Mesendoderm (in vitro differentiated cells): Measurements from ENCODE around the gene COL19A1.

Source experiments
- DNase-seq: peaks from one replicate; pipeline ENCODE4 v3.0.0; 2013
- H2AK5ac ChIP-seq: 2 replicates; pipeline ENCODE4 v1.6.1; 2013; ENCODE audit warnings: low read length, inconsistent platforms
- H2BK120ac ChIP-seq: 2 replicates; pipeline ENCODE4 v1.6.1; 2013; ENCODE audit warnings: low read depth, mild to moderate bottlenecking, low read length, moderate library complexity, mixed read lengths
- H2BK15ac ChIP-seq: replicated peaks from 2 replicates; pipeline ENCODE4 v1.6.1; 2013; ENCODE audit warnings: low read depth, mild to moderate bottlenecking, moderate library complexity
- H2BK5ac ChIP-seq: 2 replicates; pipeline ENCODE4 v1.6.1; 2013; ENCODE audit warnings: low read length, inconsistent platforms
- H3K18ac ChIP-seq: 2 replicates; pipeline ENCODE4 v1.6.1; 2013; ENCODE audit warnings: mild to moderate bottlenecking, low read length, mixed read lengths
- H3K23ac ChIP-seq: one replicate; pipeline ENCODE4 v1.6.1; 2013; ENCODE audit warnings: low read length
- H3K27ac ChIP-seq: 2 replicates; pipeline ENCODE4 v1.5.1; 2013; ENCODE audit warnings: low read depth, mild to moderate bottlenecking, inconsistent platforms, low read length, moderate library complexity
- H3K27me3 ChIP-seq: 2 replicates; pipeline ENCODE4 v1.6.1; 2013; ENCODE audit warnings: low read length, control low read depth, mild to moderate bottlenecking, inconsistent platforms; ENCODE audit not compliant: insufficient read depth, poor library complexity
- H3K36me3 ChIP-seq: 2 replicates; pipeline ENCODE4 v1.6.1; 2013; ENCODE audit warnings: low read length, inconsistent platforms; ENCODE audit not compliant: control insufficient read depth, insufficient read depth
- H3K4ac ChIP-seq: one replicate; pipeline ENCODE4 v1.6.1; 2013; ENCODE audit warnings: low read depth, mild to moderate bottlenecking, low read length, moderate library complexity
- H3K4me1 ChIP-seq: 2 replicates; pipeline ENCODE4 v1.6.1; 2013; ENCODE audit warnings: low read depth, low read length, inconsistent platforms; ENCODE audit not compliant: control insufficient read depth
- H3K4me2 ChIP-seq: 2 replicates; pipeline ENCODE4 v1.6.1; 2013; ENCODE audit warnings: low read length
- H3K4me3 ChIP-seq: 2 replicates; pipeline ENCODE4 v1.5.1; 2013; ENCODE audit warnings: mild to moderate bottlenecking, low read length
- H3K56ac ChIP-seq: one replicate; pipeline ENCODE4 v1.6.1; 2013; ENCODE audit warnings: low read length
- H3K79me1 ChIP-seq: 2 replicates; pipeline ENCODE4 v1.6.1; 2013; ENCODE audit warnings: low read length, inconsistent platforms
- H3K79me2 ChIP-seq: 2 replicates; pipeline ENCODE4 v1.6.1; 2013; ENCODE audit warnings: mild to moderate bottlenecking, low read length; ENCODE audit not compliant: control insufficient read depth, insufficient read depth
- H3K9ac ChIP-seq: 2 replicates; pipeline ENCODE4 v1.6.1; 2013; ENCODE audit warnings: low read length, inconsistent platforms
- H4K5ac ChIP-seq: one replicate; pipeline ENCODE4 v1.6.1; 2013; ENCODE audit warnings: low read length
- H4K8ac ChIP-seq: one replicate; pipeline ENCODE4 v1.6.1; 2013; ENCODE audit warnings: low read depth, mild to moderate bottlenecking, control low read depth, low read length, moderate library complexity
- WGBS: extraction: QIAGEN DNeasy Blood & Tissue Kit; methylation state at CpG from one replicate; pipeline ENCODE4 v1.1.7; 2013; ENCODE audit warnings: low lambda C conversion rate, missing lambda C conversion rate; ENCODE audit not compliant: insufficient coverage; ENCODE audit errors: extremely low coverage; 5-methylcytosine and 5-hydroxymethylcytosine counted together

COL19A1 gene

DNA sequence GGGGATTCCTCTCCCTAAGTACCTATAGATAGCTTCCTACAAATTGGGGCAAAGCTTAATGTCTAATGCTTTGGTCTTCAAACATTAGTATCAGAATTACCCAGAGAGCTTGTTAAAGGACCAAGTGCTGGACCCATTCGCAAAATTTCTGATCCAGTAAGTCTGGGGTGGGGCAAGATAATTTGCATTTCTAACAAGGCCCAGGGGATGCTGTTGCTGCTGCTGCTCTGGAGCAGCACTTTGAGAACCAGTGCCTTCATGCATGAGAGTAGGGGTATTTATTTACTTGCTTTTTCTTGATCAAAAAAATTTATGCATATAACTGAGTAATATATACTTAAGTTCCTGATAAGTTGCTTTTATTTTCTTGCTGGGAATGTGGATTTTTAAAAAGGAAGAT is 24.5 kb upstream of the COL19A1 start:
- H3K36me3 ChIP-seq: no peaks in the 10 kb centered on the region
- WGBS: no CpG with 5 or more reads among the region's 1 CpG

DNA sequence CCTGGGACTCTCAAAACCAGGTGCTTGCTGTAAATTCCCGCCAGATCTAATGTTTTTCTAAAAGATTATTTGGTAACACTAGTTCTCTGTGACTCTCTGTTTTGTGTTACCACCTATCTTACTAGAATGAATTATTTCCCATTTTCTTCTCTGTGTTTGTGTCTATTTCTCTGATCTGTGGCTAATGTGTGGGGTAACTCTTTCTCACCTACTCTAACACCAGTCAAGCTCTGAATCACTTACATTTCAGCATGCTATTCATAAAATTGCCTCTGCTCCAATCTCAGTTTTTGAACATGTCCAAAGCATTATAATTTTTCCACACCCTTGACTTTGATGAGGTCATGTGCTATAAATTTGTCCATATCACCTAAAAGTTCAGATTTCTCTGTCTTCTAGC is 23.2 kb upstream of the COL19A1 start:
- Histone ChIP-seq H3K27me3 (no peaks in the 10 kb centered on the region), H3K9ac (no peak overlapping the region), H3K18ac (no peak overlapping the region), H3K4me3 (no peak overlapping the region), H2BK15ac (no peak overlapping the region), H2BK5ac (no peak overlapping the region), H3K27ac (no peak overlapping the region), H2BK120ac (no peak overlapping the region), H3K4ac (no peak overlapping the region), H3K23ac (no peak overlapping the region), H3K36me3 (no peaks in the 10 kb centered on the region), H3K79me2 (no peaks in the 10 kb centered on the region), H3K79me1 (no peaks in the 10 kb centered on the region), H3K4me1 (no peaks in the 10 kb centered on the region), H3K4me2 (no peak overlapping the region), H4K5ac (no peak overlapping the region), H3K56ac (no peak overlapping the region), H4K8ac (no peak overlapping the region), H2AK5ac (no peak overlapping the region)
- no CpG with 5 or more reads among the region's 1 CpG for WGBS
- no peak for DNase-seq

More for the DNA sequence above, 24.5 kb upstream of the COL19A1 start:
- H3K56ac ChIP-seq: no peak overlapping the region
- H3K79me1 ChIP-seq: no peaks in the 10 kb centered on the region
- H4K8ac ChIP-seq: no peak overlapping the region
- H3K4me2 ChIP-seq: no peak overlapping the region
- H4K5ac ChIP-seq: no peak overlapping the region
- no peak overlapping the region for H3K18ac ChIP-seq
- no peak overlapping the region for H3K4ac ChIP-seq
- H3K27ac ChIP-seq: no peak overlapping the region
- no peak overlapping the region for H2BK15ac ChIP-seq
- H2AK5ac ChIP-seq: no peak overlapping the region
- no peak overlapping the region for H3K4me3 ChIP-seq
- no peaks in the 10 kb centered on the region for H3K27me3 ChIP-seq
- no peak overlapping the region for H2BK5ac ChIP-seq
- no peak overlapping the region for H3K23ac ChIP-seq
- no peaks in the 10 kb centered on the region for H3K4me1 ChIP-seq
- H3K79me2 ChIP-seq: no peaks in the 10 kb centered on the region
- H3K9ac ChIP-seq: no peak overlapping the region
- DNase-seq: no peak
- no peak overlapping the region for H2BK120ac ChIP-seq

DNA sequence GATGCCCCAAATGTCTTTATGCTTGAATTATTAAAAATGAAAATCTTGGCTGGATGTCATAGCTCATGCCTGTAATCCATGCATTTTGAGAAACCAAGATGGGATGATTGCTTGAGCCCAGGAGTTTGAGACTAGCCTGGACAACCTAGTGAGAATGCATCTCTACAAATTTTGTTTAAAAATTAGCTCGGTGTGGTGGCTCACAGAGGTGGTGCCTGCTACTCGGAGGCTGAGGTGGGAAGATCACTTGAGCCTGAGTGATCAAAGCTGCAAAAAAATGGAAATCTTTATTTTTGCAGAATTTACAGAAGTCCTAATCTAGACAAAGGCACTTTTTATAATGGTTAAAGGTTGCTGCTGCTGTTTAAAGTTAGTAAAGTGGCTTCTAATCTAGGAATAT is 20.0 kb upstream of the COL19A1 start:
- Histone ChIP-seq H3K18ac (no peak overlapping the region), H2BK15ac (no peak overlapping the region), H2BK5ac (no peak overlapping the region), H2AK5ac (no peak overlapping the region), H4K5ac (no peak overlapping the region), H3K23ac (no peak overlapping the region), H4K8ac (no peak overlapping the region), H3K4me3 (no peak overlapping the region), H3K27me3 (no peaks in the 10 kb centered on the region), H3K56ac (no peak overlapping the region), H3K4me1 (no peaks in the 10 kb centered on the region), H3K36me3 (no peaks in the 10 kb centered on the region), H3K27ac (no peak overlapping the region), H3K4me2 (no peak overlapping the region), H3K79me1 (no peaks in the 10 kb centered on the region), H3K9ac (no peak overlapping the region), H3K79me2 (no peaks in the 10 kb centered on the region), H3K4ac (no peak overlapping the region), H2BK120ac (no peak overlapping the region)
- no peak for DNase-seq
- no CpG with 5 or more reads among the region's 2 CpGs for WGBS

DNA sequence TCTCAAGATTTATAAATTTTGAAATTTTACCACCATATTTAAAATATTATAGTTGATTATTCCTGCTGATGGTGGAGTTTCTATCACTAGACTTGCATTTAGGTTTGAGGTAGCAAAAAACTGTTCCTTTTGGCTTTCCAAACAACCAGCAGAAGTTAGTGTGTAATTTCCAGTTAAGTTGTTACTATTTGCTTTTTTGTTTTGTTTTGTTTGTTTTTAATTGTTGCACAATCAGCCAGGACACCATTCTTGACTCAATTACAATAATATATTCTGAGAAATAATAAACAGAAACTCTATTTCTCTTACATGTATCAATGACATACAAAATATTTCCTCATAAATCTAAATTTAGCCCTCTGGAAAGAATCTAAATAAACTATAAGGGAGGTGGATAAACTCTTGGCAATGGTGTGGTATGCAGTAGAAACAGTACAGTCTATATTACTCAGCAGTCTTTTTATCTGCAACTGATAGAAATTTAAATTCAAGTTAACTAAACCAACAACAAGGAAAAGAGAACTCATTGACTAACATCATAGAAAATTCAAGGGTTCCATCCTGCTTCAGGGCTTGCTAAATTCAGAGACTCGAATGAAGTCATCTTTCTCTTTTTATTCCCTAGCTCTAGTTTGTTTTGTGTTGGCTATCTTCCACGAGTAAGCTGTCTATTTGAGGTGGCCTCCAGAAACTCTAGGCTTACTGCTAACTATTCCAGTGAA is 19.4 kb upstream of the COL19A1 start:
- DNase-seq: no peak
- Histone ChIP-seq H3K4ac (no peak overlapping the region), H3K9ac (no peak overlapping the region), H2BK15ac (no peak overlapping the region), H3K23ac (no peak overlapping the region), H3K56ac (no peak overlapping the region), H2BK5ac (no peak overlapping the region), H3K36me3 (no peaks in the 10 kb centered on the region), H4K5ac (no peak overlapping the region), H2AK5ac (no peak overlapping the region), H3K27ac (no peak overlapping the region), H3K79me2 (no peaks in the 10 kb centered on the region), H3K4me3 (no peak overlapping the region), H2BK120ac (no peak overlapping the region), H3K4me2 (no peak overlapping the region), H3K79me1 (no peaks in the 10 kb centered on the region), H3K4me1 (no peaks in the 10 kb centered on the region), H3K27me3 (no peaks in the 10 kb centered on the region), H4K8ac (no peak overlapping the region), H3K18ac (no peak overlapping the region)
- no CpG with 5 or more reads among the region's 2 CpGs for WGBS

DNA sequence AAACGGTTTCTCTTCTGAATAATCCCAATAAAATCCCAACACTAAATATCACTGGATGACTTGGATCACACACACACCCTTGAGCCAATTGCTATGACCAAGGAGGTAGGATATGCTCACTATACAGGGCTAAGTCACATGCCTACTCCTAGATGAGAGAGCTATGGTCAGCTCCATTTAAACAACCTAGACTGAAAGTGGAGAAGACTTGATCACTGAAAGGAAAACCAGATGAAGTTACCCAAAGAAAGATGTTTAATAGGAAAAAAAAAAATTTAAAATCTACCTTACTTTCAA is 18.9 kb upstream of the COL19A1 start:
- no CpG with 5 or more reads among the region's 1 CpG for WGBS
- H4K5ac ChIP-seq: no peak overlapping the region
- H3K27ac ChIP-seq: no peak overlapping the region
- no peak overlapping the region for H2BK5ac ChIP-seq
- no peaks in the 10 kb centered on the region for H3K27me3 ChIP-seq
- H3K4ac ChIP-seq: no peak overlapping the region
- H3K36me3 ChIP-seq: no peaks in the 10 kb centered on the region
- no peak overlapping the region for H3K18ac ChIP-seq
- H3K79me2 ChIP-seq: no peaks in the 10 kb centered on the region
- no peak for DNase-seq
- no peak overlapping the region for H4K8ac ChIP-seq
- H2BK15ac ChIP-seq: no peak overlapping the region
- H2BK120ac ChIP-seq: no peak overlapping the region
- no peak overlapping the region for H3K23ac ChIP-seq
- no peak overlapping the region for H2AK5ac ChIP-seq
- no peak overlapping the region for H3K56ac ChIP-seq
- H3K4me2 ChIP-seq: no peak overlapping the region
- H3K4me1 ChIP-seq: no peaks in the 10 kb centered on the region
- H3K4me3 ChIP-seq: no peak overlapping the region
- no peak overlapping the region for H3K9ac ChIP-seq
- H3K79me1 ChIP-seq: no peaks in the 10 kb centered on the region

DNA sequence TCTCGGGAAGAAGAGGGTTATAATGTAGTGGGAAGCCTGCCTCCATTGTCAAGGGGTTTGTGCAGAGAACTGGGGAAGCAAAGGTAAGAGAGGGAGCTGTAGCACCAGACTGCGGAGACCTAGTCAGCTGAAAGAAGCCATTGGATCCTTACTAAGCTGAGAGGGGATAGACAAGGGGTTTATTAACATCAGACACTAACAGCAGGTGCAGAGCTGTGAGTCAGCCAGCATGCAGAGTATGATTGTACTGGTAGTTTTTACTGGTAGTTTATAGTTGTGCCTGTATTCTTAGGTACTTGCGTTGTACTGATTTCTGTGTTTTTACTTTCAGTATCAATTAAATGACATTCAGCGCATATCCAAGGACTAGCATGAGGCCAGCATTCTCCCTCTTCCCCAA is 17.8 kb upstream of the COL19A1 start:
- no peak for DNase-seq
- H2BK120ac ChIP-seq: no peak overlapping the region
- no peak overlapping the region for H3K23ac ChIP-seq
- H3K36me3 ChIP-seq: no peaks in the 10 kb centered on the region
- H3K4me2 ChIP-seq: no peak overlapping the region
- H2BK15ac ChIP-seq: no peak overlapping the region
- H3K4ac ChIP-seq: no peak overlapping the region
- H3K9ac ChIP-seq: no peak overlapping the region
- H4K8ac ChIP-seq: no peak overlapping the region
- no peak overlapping the region for H4K5ac ChIP-seq
- H3K27me3 ChIP-seq: no peaks in the 10 kb centered on the region
- no peak overlapping the region for H2AK5ac ChIP-seq
- H3K56ac ChIP-seq: no peak overlapping the region
- no peak overlapping the region for H2BK5ac ChIP-seq
- H3K4me1 ChIP-seq: no peaks in the 10 kb centered on the region
- H3K27ac ChIP-seq: no peak overlapping the region
- no peak overlapping the region for H3K4me3 ChIP-seq
- no CpG with 5 or more reads among the region's 4 CpGs for WGBS
- no peaks in the 10 kb centered on the region for H3K79me1 ChIP-seq
- no peaks in the 10 kb centered on the region for H3K79me2 ChIP-seq
- H3K18ac ChIP-seq: no peak overlapping the region
